HEK293 (cell line): Measurements from ENCODE around the gene ADRM1.

Source experiments
- TCF7L2 ChIP-seq: IDR thresholded peaks from 2 replicates; pipeline ENCODE4 v1.6.1; 2011; ENCODE audit warnings: low read depth, mild to moderate bottlenecking, inconsistent platforms, low read length, moderate library complexity, borderline replicate concordance
- ZNF610 ChIP-seq: fragments of 450-650 bp; formaldehyde crosslinking; IDR thresholded peaks from 2 replicates; pipeline ENCODE4 v1.5.1; 2016; ENCODE audit warnings: missing biosample characterization, missing genetic modification characterization, borderline replicate concordance
- TF ChIP-seq, protein P1 (sequence below): IDR thresholded peaks from 2 replicates; pipeline ENCODE4 v1.6.1; 2011; ENCODE audit warnings: mild to moderate bottlenecking, low read depth, low read length, borderline replicate concordance

GRCh38 chr20:62347151-62347404, 44.3 kb downstream of the ADRM1 start:
- TF ChIP-seq ZNF610 (tag by site-specific recombination) (no peak), TCF7L2 (no peak)
- TF ChIP-seq, protein P1, sequence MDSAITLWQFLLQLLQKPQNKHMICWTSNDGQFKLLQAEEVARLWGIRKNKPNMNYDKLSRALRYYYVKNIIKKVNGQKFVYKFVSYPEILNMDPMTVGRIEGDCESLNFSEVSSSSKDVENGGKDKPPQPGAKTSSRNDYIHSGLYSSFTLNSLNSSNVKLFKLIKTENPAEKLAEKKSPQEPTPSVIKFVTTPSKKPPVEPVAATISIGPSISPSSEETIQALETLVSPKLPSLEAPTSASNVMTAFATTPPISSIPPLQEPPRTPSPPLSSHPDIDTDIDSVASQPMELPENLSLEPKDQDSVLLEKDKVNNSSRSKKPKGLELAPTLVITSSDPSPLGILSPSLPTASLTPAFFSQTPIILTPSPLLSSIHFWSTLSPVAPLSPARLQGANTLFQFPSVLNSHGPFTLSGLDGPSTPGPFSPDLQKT: no peak
